ENCODE results near the gene TRIM44. TPM values are rescaled to one million over a fixed set of nuclear protein-coding genes. Genes with fewer than 3 reads are reported as not detected.

TRIM44 gene
- polyA plus RNA-seq, 1 donor (not counting 4 experiments of a cell fraction or from before 2014, with no cell fraction given) = 48.3 TPM

DNA sequence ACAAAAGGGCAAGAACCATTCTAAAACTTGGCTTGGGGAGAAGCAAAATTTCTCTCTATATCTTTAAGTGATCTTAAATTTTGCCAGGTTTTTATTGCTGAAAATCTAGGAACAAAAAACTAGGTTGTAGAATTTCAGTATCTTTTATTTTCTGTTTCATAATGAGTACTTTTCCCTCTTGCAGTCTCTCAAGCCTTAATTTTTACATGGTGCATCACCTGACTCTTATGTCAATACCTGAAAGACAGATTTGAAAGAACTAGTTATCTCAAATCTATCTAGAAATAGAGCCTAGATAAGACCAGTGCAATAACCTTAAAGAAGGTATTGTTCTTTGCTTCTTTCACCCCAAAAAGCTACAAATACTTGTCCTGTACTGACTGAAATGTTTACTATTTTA, 122.1 kb downstream of the TRIM44 start:
- peaks cover 37% of the 10 kb centered on the region for H3K4me1 ChIP-seq (ENCODE audit: control insufficient read depth, extremely low read depth, insufficient read depth, low read length)
- no peaks in the 10 kb centered on the region for H3K36me3 ChIP-seq (ENCODE audit: control insufficient read depth in 2 of 2, extremely low read depth in 1 of 2, insufficient read depth in 2 of 2, low read length in 2 of 2)
- H2AFZ ChIP-seq (ENCODE audit: control insufficient read depth, low read length) = no peak overlapping the region
- no peaks in the 10 kb centered on the region for H3K9me3 ChIP-seq (ENCODE audit: control insufficient read depth, low read depth, low read length)
- DNase-seq (ENCODE audit: low read depth, low spot score) = no peak
- H3K27ac ChIP-seq (ENCODE audit: control insufficient read depth, insufficient read depth, low read length) = no peak overlapping the region
- no peak overlapping the region for H3K9ac ChIP-seq (ENCODE audit: control insufficient read depth, extremely low read depth, insufficient read depth, low read length)
- TF ChIP-seq, protein P1, sequence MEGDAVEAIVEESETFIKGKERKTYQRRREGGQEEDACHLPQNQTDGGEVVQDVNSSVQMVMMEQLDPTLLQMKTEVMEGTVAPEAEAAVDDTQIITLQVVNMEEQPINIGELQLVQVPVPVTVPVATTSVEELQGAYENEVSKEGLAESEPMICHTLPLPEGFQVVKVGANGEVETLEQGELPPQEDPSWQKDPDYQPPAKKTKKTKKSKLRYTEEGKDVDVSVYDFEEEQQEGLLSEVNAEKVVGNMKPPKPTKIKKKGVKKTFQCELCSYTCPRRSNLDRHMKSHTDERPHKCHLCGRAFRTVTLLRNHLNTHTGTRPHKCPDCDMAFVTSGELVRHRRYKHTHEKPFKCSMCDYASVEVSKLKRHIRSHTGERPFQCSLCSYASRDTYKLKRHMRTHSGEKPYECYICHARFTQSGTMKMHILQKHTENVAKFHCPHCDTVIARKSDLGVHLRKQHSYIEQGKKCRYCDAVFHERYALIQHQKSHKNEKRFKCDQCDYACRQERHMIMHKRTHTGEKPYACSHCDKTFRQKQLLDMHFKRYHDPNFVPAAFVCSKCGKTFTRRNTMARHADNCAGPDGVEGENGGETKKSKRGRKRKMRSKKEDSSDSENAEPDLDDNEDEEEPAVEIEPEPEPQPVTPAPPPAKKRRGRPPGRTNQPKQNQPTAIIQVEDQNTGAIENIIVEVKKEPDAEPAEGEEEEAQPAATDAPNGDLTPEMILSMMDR (optimal IDR thresholded peaks at IDR 0.05 in 1 of 3, IDR thresholded peaks at IDR 0.05 in 1 of 3, conservative IDR thresholded peaks at IDR 0.05 in 1 of 3; ENCODE audit: extremely low read depth in 1 of 3, insufficient read depth in 2 of 3, low read length in 3 of 3) = no peak
- no peak for TF ChIP-seq EZH2 (IDR thresholded peaks at IDR 0.05; ENCODE audit: low read length)
- H3K4me2 ChIP-seq (ENCODE audit: control insufficient read depth, extremely low read depth, insufficient read depth, low read depth, low read length) = no peak overlapping the region
- no peak overlapping the region for H3K4me3 ChIP-seq (ENCODE audit: control insufficient read depth in 2 of 3, extremely low read depth in 1 of 3, insufficient read depth in 2 of 3, low read depth in 1 of 3, low read length in 3 of 3)
- H3K27me3 ChIP-seq (ENCODE audit: control insufficient read depth, extremely low read depth, insufficient read depth, low read length) = no peaks in the 10 kb centered on the region
- dilution Hi-C loops (cut with MboI; ENCODE audit: extremely low pct_ligation_motif_present, low sequenced_read_pairs) = no loop called here
- no peaks in the 10 kb centered on the region for H4K20me1 ChIP-seq (ENCODE audit: control insufficient read depth, extremely low read depth, insufficient read depth, low read length)
- no peak for FAIRE-seq
- no peaks in the 10 kb centered on the region for H3K9me1 ChIP-seq (ENCODE audit: control insufficient read depth, extremely low read depth, insufficient read depth, low read length)
- H3K79me2 ChIP-seq (ENCODE audit: control insufficient read depth, insufficient read depth, low read length) = peaks cover 3% of the 10 kb centered on the region

DNA sequence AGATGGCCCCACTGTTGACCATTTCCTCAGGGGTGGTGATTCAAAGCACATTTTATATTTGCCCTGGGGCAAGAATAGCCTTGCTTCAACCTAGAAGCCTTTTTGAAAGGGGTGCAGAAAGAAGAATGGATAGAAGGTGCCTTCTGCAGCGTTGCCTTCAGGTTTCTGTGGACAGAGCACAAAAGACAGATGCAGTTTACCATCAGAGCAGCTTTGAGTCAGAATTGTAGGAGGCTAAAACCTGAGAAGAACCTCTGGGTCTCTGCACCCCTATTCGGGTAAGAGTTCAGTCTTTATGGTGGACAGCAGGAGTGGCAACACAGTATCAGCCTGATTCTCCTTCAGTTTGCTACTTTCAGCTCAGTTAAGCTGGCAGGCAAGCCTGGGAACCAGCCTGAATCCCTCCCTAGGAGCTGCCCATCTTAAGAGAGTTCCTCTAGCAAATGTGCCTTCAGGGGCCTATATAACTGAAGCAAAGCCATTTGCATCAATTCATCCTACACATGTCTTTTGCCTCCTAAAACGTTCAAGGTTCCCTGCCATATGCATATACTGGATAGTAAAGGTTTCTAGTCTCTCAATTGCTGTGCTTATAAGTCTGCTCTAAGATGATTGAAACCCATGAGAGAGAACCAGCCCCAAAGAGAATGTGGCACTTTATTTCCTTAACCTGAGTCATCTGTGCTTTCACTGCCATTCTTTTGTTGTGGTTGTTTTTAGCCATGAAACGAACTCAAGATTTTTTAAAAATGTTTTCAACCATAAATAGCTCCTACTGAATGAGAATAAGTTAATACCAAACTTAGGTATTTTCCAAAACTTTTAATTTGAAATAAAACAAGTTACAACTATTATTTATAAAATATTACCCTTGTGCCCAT, 123.0 kb downstream of the TRIM44 start:
- H3K79me2 ChIP-seq (ENCODE audit: control insufficient read depth, insufficient read depth, low read length) = peaks cover 3% of the 10 kb centered on the region
- dilution Hi-C loops (cut with MboI; ENCODE audit: extremely low pct_ligation_motif_present, low sequenced_read_pairs) = no loop called here
- no peaks in the 10 kb centered on the region for H4K20me1 ChIP-seq (ENCODE audit: control insufficient read depth, extremely low read depth, insufficient read depth, low read length)
- no peak overlapping the region for H2AFZ ChIP-seq (ENCODE audit: control insufficient read depth, low read length)
- no peaks in the 10 kb centered on the region for H3K9me1 ChIP-seq (ENCODE audit: control insufficient read depth, extremely low read depth, insufficient read depth, low read length)
- peaks cover 37% of the 10 kb centered on the region for H3K4me1 ChIP-seq (ENCODE audit: control insufficient read depth, extremely low read depth, insufficient read depth, low read length)
- H3K27ac ChIP-seq (ENCODE audit: control insufficient read depth, insufficient read depth, low read length) = no peak overlapping the region
- H3K27me3 ChIP-seq (ENCODE audit: control insufficient read depth, extremely low read depth, insufficient read depth, low read length) = no peaks in the 10 kb centered on the region
- H3K36me3 ChIP-seq (ENCODE audit: control insufficient read depth in 2 of 2, extremely low read depth in 1 of 2, insufficient read depth in 2 of 2, low read length in 2 of 2) = no peaks in the 10 kb centered on the region
- no peak overlapping the region for H3K9ac ChIP-seq (ENCODE audit: control insufficient read depth, extremely low read depth, insufficient read depth, low read length)
- DNase-seq (ENCODE audit: low read depth, low spot score) = no peak
- FAIRE-seq = peak; percentile 44
- no peaks in the 10 kb centered on the region for H3K9me3 ChIP-seq (ENCODE audit: control insufficient read depth, low read depth, low read length)
- no peak overlapping the region for H3K4me3 ChIP-seq (ENCODE audit: control insufficient read depth in 2 of 3, extremely low read depth in 1 of 3, insufficient read depth in 2 of 3, low read depth in 1 of 3, low read length in 3 of 3)
- TF ChIP-seq, protein P1 (optimal IDR thresholded peaks at IDR 0.05 in 1 of 3, IDR thresholded peaks at IDR 0.05 in 1 of 3, conservative IDR thresholded peaks at IDR 0.05 in 1 of 3; ENCODE audit: extremely low read depth in 1 of 3, insufficient read depth in 2 of 3, low read length in 3 of 3) = no peak
- no peak for TF ChIP-seq EZH2 (IDR thresholded peaks at IDR 0.05; ENCODE audit: low read length)
- H3K4me2 ChIP-seq (ENCODE audit: control insufficient read depth, extremely low read depth, insufficient read depth, low read depth, low read length) = no peak overlapping the region
